Epithelial cell of proximal tubule (primary cell): ENCODE results near the gene CNDP2. TPM values are rescaled to one million over a fixed set of nuclear protein-coding genes. Genes with fewer than 3 reads are reported as not detected.

Source experiments
- DNase-seq: peaks from one replicate; pipeline ENCODE4 v3.0.0-alpha.2; 2011; ENCODE audit warnings: low read depth
- H3K4me3 ChIP-seq: 2 replicates; pipeline ENCODE4 v1.5.1; 2011; ENCODE audit warnings: low read depth, mild to moderate bottlenecking, low read length
- total RNA-seq: library from RNA; depleted of rRNA; stranded (reverse); fragments of >200 nt; gene quantifications from 2 replicates; pipeline ENCODE4 v1.2.3, GENCODE V29; 2015
- TF ChIP-seq, protein P1 (sequence below): conservative IDR thresholded peaks from 2 replicates; pipeline ENCODE4 v1.5.1; 2012; ENCODE audit warnings: low read depth, mild to moderate bottlenecking, low read length

CNDP2 gene
- total RNA-seq, 1 donor from 2014 or later, result 171 TPM

DNA sequence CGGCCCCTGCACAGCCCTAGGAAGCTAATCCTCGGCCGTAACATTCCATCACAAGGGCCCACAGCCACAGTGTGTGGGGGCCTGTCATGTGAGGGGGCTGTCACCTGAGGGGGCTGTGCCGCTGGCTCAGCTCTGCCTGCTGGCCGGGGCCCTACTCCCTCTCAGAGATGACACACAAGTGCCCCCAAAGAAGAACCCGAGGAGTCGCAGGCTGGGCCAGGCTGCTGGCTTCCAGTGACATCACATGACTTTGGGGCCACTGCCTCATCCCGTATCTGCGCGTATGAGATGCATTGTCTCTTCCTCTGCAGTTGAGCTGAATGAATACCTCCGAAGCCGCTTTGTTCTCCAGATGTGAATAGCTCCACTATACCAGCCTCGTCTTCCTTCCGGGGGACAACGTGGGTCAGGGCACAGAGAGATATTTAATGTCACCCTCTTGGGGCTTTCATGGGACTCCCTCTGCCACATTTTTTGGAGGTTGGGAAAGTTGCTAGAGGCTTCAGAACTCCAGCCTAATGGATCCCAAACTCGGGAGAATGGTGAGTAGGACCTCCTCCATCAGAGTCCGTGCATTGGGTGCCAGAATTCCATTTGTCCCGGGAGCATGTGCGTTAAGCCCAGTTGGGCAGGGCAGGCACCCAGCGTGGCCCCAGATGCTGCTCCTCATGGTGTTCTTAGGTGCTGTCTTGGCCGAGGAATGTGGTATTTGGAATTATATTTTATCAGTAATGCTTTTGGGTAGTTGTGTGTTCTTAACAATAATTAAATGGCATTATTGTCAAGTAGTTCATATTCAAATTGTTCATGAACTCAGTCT is 38.2 kb downstream of the CNDP2 start, which contains the start of gene CNDP1:
CNDP1 (plus strand) TSS at position 351 of the 820 bp plus-strand sequence; CDS start at position 519, 168 bp downstream.
- TF ChIP-seq, protein P1, sequence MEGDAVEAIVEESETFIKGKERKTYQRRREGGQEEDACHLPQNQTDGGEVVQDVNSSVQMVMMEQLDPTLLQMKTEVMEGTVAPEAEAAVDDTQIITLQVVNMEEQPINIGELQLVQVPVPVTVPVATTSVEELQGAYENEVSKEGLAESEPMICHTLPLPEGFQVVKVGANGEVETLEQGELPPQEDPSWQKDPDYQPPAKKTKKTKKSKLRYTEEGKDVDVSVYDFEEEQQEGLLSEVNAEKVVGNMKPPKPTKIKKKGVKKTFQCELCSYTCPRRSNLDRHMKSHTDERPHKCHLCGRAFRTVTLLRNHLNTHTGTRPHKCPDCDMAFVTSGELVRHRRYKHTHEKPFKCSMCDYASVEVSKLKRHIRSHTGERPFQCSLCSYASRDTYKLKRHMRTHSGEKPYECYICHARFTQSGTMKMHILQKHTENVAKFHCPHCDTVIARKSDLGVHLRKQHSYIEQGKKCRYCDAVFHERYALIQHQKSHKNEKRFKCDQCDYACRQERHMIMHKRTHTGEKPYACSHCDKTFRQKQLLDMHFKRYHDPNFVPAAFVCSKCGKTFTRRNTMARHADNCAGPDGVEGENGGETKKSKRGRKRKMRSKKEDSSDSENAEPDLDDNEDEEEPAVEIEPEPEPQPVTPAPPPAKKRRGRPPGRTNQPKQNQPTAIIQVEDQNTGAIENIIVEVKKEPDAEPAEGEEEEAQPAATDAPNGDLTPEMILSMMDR, result no peak
- DNase-seq, result no peak

DNA sequence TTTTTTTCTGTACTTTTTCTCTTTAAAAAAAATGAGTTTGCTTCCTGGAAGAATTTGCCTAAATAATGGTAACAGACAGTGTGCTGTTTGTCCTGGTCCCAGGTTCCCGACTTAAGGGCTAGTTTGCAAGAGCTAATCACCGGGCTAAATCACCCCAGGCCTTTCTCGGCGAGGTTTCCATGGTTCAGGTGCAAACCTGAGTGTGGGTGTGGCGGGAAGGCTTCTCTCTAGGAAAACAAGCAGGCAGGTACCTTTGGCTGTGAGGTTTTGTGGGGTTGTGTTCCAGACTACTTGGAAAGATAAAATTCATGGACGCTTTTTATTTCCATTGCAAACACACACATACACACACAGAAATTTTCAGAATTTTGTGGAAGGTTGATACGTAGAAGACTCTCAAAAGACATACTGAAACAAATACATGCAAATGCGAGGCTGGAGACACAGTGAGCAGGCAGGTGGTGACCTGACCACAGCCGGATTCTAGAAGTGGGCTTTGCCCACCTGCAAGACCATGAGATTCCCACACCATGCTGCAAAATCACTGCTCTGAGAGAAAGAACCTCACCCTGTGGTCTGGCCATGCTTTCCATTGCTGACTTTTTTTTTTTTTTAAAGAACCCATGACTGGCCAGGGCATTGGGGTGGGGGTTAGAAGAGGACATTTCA is 39.0 kb downstream of the CNDP2 start:
- DNase-seq, result no peak
- no peak overlapping the region for H3K4me3 ChIP-seq
- TF ChIP-seq, protein P1, result no peak

More for the DNA sequence above, 38.2 kb downstream of the CNDP2 start, which contains the start of gene CNDP1:
- H3K4me3 ChIP-seq, result no peak within 1 kb of the TSS

DNA sequence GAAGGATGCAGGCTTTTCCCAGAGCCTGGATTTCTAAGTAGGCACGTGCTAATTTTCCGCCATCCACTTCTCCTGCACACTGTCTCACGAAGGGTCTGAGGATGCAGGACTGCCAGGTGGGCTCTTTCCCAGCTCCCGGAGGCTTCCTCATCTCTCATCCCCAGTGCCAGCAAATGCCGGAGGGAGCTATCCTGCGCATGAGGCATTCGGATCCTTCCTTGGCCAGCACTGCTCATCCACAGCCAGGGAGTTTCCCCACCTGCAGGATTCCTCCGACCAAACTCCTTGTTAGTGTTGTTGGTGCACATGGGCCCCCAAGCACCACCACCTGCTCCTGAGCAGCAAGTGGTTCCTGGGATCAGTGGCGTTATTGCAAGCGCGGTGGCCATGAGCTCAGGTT is 43.1 kb downstream of the CNDP2 start:
- no peak for DNase-seq
- TF ChIP-seq, protein P1, result no peak

DNA sequence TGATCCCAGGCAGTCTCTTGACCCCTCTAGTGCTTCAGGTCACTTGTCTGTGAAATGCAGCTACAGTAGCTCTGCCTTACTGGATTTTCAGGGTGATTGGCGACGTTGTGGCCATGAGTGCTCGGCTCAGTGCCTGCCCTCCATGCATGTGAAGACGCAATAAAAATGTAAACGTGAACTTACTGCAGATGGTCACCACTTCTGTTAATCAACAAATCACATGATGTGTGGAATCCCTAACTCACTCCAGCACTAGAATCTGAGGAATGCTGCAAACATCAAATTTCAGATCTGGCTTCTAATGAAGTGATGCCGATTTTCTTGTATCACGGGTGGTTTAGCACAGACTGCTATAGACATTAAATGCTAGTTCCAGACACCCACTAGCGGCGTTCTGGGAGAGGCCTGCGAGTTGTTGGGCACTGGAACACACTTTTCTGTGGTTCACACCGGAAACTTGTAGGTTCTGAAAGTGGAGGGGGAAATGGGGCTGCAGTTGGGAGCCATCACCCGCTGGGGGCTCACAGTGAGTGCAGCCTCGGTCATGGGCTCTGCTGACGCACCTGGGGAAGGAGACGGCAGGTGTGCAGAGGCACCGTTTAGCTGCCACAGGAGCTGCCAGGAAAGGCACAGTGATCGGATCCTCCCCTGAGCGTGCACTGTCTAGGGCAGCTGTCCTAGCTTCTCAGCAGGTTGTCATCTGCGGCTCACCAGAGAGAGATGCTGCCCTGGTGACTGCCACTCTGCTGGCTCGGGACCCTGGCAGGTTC is 44.7 kb downstream of the CNDP2 start:
- TF ChIP-seq, protein P1, result no peak
- DNase-seq, result no peak
- H3K4me3 ChIP-seq, result no peak overlapping the region

More for the DNA sequence above, 43.1 kb downstream of the CNDP2 start:
- no peak overlapping the region for H3K4me3 ChIP-seq

DNA sequence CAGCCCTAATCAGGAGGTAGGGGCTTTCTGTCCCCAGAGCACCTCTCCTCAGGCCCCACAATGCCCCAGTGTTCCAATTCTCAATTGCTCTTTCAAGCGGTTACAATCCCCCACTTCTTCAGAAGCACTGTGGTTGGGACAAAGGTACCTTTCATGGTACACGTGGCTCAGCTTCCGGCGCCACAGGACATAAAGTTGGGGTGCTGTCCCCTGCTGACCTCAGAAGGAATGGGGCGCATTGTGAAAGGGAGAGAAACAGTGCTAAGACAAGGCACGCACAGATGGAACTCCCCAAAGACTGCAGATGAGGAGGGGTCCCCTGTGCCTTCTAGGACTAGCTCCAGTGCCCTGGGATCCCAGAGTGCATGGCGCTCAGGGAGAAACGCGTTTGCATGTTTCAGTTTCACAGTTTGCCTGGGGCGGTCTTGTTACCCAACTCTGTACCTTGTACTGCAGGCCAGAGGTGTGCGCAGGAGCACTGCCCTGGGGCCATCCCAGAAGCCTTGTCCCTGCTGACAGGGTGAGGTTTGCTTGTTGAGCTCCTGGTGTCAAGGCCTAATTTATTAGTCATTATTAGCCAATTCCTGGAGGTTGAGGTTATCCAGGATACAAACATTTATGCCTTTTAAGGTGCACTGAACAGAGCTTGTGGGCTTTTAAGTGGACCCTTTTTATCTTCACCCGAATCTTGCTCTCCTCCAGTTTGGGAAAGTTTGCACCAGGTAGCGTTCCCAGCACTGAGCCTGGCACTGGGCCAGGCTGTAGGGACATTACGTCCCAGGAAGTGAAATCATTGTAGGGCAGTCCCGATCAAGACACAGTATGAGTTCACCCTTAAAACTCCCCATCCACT is 45.8 kb downstream of the CNDP2 start:
- DNase-seq, result no peak
- H3K4me3 ChIP-seq, result no peak overlapping the region
- TF ChIP-seq, protein P1, result no peak

DNA sequence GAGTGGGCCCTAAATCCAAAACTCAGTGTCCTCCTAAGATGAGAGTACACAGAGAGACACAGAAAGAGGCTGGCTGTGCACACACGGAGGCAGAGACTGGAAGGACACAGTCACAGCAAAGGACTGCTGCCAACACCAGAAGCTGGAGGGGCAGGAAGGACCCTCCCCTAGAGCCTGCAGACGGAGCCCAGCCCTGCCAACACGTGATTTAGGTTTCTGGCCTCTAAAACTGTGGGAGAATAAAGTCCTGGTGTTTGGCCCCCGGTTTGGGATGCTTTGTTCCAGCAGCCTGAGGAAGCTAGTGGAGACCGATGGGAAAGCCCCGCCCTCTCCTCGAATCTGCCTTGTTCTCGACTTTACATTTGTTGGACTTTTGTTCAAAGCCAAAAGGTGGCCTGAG is 48.7 kb downstream of the CNDP2 start:
- TF ChIP-seq, protein P1, result no peak
- DNase-seq, result no peak
- H3K4me3 ChIP-seq, result no peak overlapping the region
